Hematopoietic multipotent progenitor cell treated with erythropoietin and hydrocortisone succinate and interleukin-3 and kit ligand, for 17 days (in vitro differentiated cells): ENCODE measurements around the gene DISP3.

Source experiments
- DNase-seq: peaks from one replicate; pipeline ENCODE4 v3.0.0-alpha.2; 2015; ENCODE audit warnings: low spot score

DISP3 gene

GRCh38 chr1:11486231-11487009 lies 7.5 kb downstream of the DISP3 start:
- no peak for DNase-seq

GRCh38 chr1:11487196-11487751 lies 8.3 kb downstream of the DISP3 start:
- DNase-seq: no peak

- no peak for DNase-seq
These were observed 9.3 kb downstream of the DISP3 start for GRCh38 chr1:11488201-11488770.

GRCh38 chr1:11488966-11489625 lies 10.1 kb downstream of the DISP3 start:
- no peak for DNase-seq

- DNase-seq: no peak
These were observed 13.3 kb downstream of the DISP3 start for GRCh38 chr1:11492235-11492634.

- DNase-seq: no peak
These were observed 15.2 kb downstream of the DISP3 start for GRCh38 chr1:11493972-11494655.

GRCh38 chr1:11494771-11495170 lies 15.8 kb downstream of the DISP3 start:
- no peak for DNase-seq

GRCh38 chr1:11495579-11495978 lies 16.6 kb downstream of the DISP3 start:
- DNase-seq: no peak

GRCh38 chr1:11496551-11497080 lies 17.7 kb downstream of the DISP3 start:
- no peak for DNase-seq

GRCh38 chr1:11498956-11499594 lies 20.1 kb downstream of the DISP3 start:
- DNase-seq: no peak

GRCh38 chr1:11499601-11500331 lies 20.8 kb downstream of the DISP3 start:
- DNase-seq: no peak

- DNase-seq: no peak
These were observed 21.9 kb downstream of the DISP3 start for GRCh38 chr1:11500881-11501280.

GRCh38 chr1:11501491-11501897 lies 22.5 kb downstream of the DISP3 start:
- DNase-seq: no peak

GRCh38 chr1:11501906-11502485 lies 23.0 kb downstream of the DISP3 start:
- DNase-seq: no peak

GRCh38 chr1:11502516-11502915 lies 23.6 kb downstream of the DISP3 start:
- DNase-seq: no peak

- no peak for DNase-seq
These were observed 25.6 kb downstream of the DISP3 start for GRCh38 chr1:11504599-11504998.

GRCh38 chr1:11505591-11506538 lies 26.9 kb downstream of the DISP3 start:
- DNase-seq: no peak

GRCh38 chr1:11507309-11507708 lies 28.4 kb downstream of the DISP3 start:
- DNase-seq: no peak

GRCh38 chr1:11513681-11514080 lies 34.7 kb downstream of the DISP3 start:
- no peak for DNase-seq
